IPS DF 4.7 (cell line): ENCODE data around the gene LRIF1.

ENCODE experiments used
- DNase-seq: peaks from one replicate; pipeline ENCODE4 v3.0.0-alpha.2; 2013; ENCODE audit warnings: low spot score; ENCODE audit errors: extremely low read depth

Gene LRIF1

GRCh38 chr1:110897681-110898080, 66.0 kb downstream of the LRIF1 start:
- DNase-seq, result no peak
